Suprapubic skin (tissue), 4 donors: Measurements from ENCODE around the gene FRMD7.

Experiments used
- POLR2A ChIP-seq, 2 donors: fragments of 450-650 bp; IDR thresholded peaks; one replicate each; pipeline ENCODE4 v1.6.1; 2017; ENCODE audit warnings: antibody characterized with exemption in 2 of 2, mild to moderate bottlenecking in 2 of 2, moderate library complexity in 2 of 2
- POLR2AphosphoS5 ChIP-seq, 3 donors: sonication (generic); formaldehyde crosslinking; IDR thresholded peaks; one replicate each; pipeline ENCODE4 v1.6.1; 2017; ENCODE audit warnings: antibody characterized with exemption in 3 of 3

GRCh38 chrX:132171881-132172280 lies 44.1 kb upstream of the FRMD7 start:
- TF ChIP-seq POLR2AphosphoS5 (IDR thresholded peaks at IDR 0.05) = no peak
- no peak for TF ChIP-seq POLR2A (IDR thresholded peaks at IDR 0.05)
